Effector CD8-positive, alpha-beta T cell (primary cell): ENCODE measurements around the gene ALG14.
"Not testable (repeated sequence)": the region's sequence is repeated elsewhere in the genome, so short reads cannot be mapped to it uniquely, and the experiment has no call there.

Experiments used
- DNase-seq: peaks from one replicate; lab custom pipeline; 2025; lab: John Stamatoyannopoulos, UW

ALG14 gene

GRCh38 chr1:95041491-95042165 lies 31.1 kb downstream of the ALG14 start:
- no peak for DNase-seq

DNA sequence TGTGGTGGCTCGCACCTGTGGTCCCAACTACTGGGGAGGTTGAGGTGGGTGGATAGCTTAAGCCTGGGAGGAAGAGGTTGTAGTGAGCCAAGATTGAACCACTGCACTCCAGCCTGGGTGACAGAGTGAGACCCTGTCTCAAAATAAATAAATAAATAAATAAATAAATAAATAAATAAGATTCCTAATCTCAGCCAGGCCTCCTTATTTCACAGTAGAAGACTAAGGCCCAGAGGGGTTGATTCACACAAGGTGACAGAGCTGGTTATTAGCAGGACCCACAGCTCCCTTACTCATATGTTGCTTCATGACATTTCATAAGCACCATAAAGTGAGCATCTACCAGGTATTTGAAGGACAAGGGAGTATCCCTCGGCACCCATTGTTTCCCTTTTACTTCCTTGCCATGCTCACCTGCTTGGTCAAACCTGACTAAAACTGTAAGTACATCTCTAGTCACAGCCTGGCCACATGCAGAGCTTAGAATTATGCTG lies 32.7 kb downstream of the ALG14 start:
- DNase-seq: no peak

- DNase-seq: no peak
These were observed 33.3 kb downstream of the ALG14 start for GRCh38 chr1:95039360-95040031.

GRCh38 chr1:95035536-95035935 lies 37.2 kb downstream of the ALG14 start:
- DNase-seq: no peak

DNA sequence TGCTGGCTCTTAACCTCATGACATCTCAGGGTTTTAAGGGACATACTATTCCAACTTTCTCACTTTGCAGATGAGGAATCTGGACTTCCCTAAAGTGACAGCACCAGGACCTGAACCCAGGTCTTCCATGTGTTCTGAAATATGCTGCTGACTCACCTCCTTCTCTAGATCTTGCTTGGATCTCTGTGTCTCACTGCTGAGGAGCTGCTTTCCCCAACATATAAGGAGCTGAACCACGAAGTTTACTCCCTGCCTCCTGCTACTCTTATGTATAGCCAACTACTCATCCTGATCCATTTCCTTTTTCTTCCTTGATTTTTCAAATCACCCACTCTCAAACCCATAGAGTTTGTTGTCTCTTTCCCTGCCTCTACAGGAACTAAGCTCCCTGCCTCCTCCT lies 38.2 kb downstream of the ALG14 start:
- DNase-seq: no peak

DNA sequence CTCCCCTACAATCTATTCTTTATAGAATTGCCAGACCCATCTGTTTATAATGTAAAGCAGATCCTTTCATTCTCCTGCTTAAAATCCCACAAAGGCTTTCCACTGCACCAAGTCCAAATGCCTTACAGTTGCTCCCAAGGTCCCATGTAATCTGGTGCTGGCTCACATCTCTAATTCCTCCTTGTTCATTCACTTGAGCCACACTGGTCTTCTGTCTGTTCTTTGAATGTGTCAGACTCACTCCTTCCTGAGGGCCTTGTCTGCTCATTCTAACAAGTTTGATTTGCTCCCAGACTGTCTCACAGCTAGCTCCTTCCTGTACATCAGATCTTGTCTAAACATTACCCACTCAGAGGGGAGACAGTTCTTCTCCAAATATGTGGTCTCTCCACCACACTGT lies 38.9 kb downstream of the ALG14 start:
- no peak for DNase-seq

GRCh38 chr1:95029532-95029931 lies 43.2 kb downstream of the ALG14 start:
- DNase-seq: no peak

DNA sequence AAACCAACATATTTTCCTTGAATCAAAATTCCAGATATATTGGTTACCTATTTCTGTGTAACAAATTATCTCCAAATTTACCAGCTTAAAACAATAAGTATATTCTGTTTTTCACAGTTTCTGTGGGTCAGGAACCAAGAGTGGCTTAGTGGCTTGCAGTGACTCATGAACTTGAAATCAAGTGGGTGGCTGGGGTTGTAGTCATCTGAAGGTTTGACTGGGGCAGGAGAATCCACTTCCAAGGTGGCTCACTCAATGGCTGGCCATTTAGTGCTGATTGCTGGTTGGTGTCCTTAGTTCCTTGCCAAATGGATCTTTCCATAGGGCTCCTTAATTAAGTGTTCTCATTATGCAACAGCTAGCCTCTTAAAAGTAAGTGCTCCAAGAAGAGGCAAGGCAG lies 43.8 kb downstream of the ALG14 start:
- DNase-seq: no peak

GRCh38 chr1:95027046-95027445 lies 45.7 kb downstream of the ALG14 start:
- DNase-seq: no peak

- DNase-seq: no peak
These were observed 49.2 kb downstream of the ALG14 start for GRCh38 chr1:95023399-95024043.

DNA sequence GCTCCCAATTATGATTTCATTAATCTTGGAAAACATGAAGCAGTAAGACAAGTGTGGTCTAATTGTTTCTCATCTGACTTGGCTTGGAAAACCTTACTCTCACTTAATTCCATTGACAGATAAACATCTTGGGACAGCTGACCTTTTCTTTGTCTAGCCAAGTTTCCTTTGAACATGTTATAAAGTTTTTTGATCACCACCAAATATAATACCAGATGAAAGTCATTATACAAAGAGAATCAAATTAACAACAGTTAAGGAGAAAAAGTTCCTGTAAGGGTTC lies 50.2 kb downstream of the ALG14 start:
- no peak for DNase-seq

GRCh38 chr1:95021805-95022643 lies 50.7 kb downstream of the ALG14 start:
- DNase-seq: no peak

GRCh38 chr1:95021119-95021518 lies 51.6 kb downstream of the ALG14 start:
- no peak for DNase-seq

DNA sequence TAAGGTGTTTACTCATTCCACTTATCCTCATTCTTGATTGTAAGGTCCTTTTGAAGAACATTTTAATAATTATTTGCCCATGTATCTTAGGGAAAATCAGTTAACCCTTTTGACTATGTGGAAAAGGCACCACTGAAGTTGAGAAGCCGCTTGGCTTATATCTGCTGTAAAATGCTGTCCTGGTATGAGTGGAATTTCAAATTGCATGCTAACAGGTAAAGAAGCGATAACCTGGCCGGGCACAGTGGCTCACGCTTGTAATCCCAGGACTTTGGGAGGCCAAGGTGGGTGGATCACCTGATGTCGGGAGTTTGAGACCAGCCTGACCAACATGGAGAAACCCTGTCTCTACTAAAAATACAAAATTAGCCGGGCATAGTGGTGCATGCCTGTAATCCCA lies 53.3 kb downstream of the ALG14 start:
- DNase-seq: not testable (repeated sequence)

DNA sequence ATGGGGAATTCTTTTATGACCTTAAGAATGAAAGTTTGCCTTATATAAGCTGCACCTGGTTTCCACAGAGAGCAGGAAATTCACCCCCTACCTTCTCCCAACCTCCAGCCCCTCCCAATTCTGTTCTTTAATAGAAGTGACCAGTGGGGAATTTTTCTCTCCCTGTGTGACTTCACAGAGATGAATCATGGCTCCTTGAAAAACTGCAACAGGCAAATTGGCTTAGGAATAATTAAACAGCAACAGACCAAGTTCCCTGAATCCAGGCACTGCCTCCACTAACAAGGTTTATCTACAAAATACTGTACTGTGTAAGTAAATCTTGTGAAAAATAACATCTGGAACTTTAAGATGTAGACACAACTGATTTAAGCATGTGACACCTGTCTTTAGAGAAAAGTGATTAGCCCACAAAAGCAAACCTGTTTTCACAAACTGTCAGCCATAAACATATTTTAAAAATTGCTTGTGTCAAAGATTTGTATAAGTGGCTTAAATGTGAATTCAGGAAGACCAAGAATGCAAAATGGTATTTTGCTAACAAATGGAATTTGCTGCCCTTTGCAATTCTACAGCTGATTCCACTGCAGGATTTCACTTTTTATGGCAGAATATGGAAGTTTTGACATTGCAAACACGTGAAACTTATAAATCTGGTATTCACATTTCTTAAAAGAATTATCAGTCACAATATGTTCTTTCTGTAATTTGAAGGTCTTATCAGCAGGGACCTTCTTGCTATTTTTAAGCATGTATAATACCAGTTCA lies 54.0 kb downstream of the ALG14 start:
- no peak for DNase-seq

DNA sequence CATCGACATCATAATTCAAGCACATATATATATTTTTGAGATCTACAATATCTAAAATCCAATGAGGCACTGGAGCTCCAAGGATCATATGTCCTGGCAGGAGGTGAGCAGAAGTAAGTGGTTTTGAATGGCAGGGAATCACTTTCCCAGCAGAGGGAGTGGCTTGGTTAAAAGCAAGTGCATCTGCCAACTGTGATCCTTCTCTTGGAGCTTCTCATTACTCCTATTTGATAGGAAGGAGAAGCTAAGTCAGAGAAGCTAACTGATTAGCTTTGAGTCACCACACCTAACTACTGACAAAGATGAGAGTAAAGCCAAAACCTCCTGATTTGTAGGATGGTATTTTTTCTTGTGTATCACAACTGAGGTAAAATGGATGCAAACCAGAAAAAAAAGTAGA lies 55.0 kb downstream of the ALG14 start:
- DNase-seq: no peak

DNA sequence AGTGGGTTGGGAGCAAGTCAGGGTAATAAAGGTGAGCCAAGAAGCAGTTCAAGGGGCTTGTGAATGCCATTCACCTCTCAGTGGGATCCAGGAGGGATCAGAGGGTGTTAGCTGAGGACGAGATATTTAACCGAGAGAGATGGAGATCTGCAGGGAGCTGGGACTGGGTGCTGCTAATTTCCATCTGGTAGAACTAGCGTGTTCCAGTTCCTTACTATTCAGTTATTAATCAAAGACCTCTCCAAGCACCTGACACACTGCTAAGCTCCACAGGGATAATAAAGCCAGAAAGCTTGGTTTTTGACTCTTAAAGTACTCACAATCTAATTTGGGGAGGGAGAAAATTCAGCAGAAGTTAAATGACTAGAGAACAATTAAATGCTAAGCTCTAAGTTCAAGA lies 57.7 kb downstream of the ALG14 start:
- no peak for DNase-seq

GRCh38 chr1:95013950-95014574 lies 58.7 kb downstream of the ALG14 start:
- DNase-seq: no peak

DNA sequence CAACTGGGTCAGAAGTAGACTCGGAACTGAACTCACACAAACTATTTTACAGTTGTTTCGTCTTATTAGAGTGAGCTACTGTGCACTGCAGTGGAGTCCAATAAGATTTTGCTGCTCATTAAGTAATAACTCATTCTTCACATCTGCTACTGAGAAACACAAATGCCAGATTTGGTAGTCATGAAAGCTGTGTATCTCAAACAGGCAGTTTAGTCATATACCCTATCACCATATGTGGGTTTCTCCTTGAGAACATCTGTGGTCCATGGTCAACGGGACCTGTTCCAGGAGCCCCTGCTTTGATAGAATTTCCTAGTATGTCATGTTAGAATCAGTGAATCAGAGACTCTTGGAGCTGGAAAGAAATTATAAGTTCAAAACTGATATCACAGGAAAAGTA lies 60.4 kb downstream of the ALG14 start:
- DNase-seq: no peak

GRCh38 chr1:95010158-95010557 lies 62.6 kb downstream of the ALG14 start:
- DNase-seq: no peak

GRCh38 chr1:95007687-95008086 lies 65.1 kb downstream of the ALG14 start:
- DNase-seq: no peak
